Stomach (tissue), 9 donors: ENCODE results near the gene POTEC. TPM values are rescaled to one million over a fixed set of nuclear protein-coding genes. Genes with fewer than 3 reads are reported as not detected.
"Not testable (repeated sequence)": the region's sequence is repeated elsewhere in the genome, so short reads cannot be mapped to it uniquely, and the experiment has no call there.

ENCODE experiments used
- DNase-seq, 2 donors: peaks; one replicate each; pipeline versions ENCODE4 v3.0.0 to v3.0.0-alpha.2; 2013 to 2019
- H3K27ac ChIP-seq, 5 donors: fragments of 200-600 bp in 4 of 5; sonication (generic) in 4 of 5; one replicate each; pipeline ENCODE4 v1.5.1; 2013 to 2019; ENCODE audit warnings: mild to moderate bottlenecking in 1 of 5, moderate library complexity in 1 of 5
- H3K27me3 ChIP-seq, 3 donors: fragments of 200-600 bp; sonication (generic); one replicate each; pipeline ENCODE4 v1.5.1; 2017 to 2019; ENCODE audit warnings: mixed run types in 1 of 3
- H3K36me3 ChIP-seq, 4 donors: fragments of 200-600 bp; sonication (generic); 1 replicate in 3 of 4; 2 replicates in 1 of 4; pipeline ENCODE4 v1.5.1; 2016 to 2019
- H3K4me1 ChIP-seq, 4 donors: fragments of 200-600 bp; sonication (generic); one replicate each; pipeline ENCODE4 v1.5.1; 2016 to 2019
- H3K4me3 ChIP-seq, 4 donors: fragments of 200-600 bp; sonication (generic) in 3 of 4; one replicate each; pipeline ENCODE4 v1.5.1; 2016 to 2019; ENCODE audit warnings: mild to moderate bottlenecking in 1 of 4
- H3K9me3 ChIP-seq, 4 donors: fragments of 200-600 bp; sonication (generic); one replicate each; pipeline ENCODE4 v1.5.1; 2016 to 2019
- WGBS, 5 donors: extraction: QIAGEN DNeasy Blood & Tissue Kit in 3 of 5; methylation state at CpG; one replicate each; pipeline versions ENCODE4 v1.1.5 to v1.1.7; 2013 to 2018; 5-methylcytosine and 5-hydroxymethylcytosine counted together
- intact Hi-C: fragments of 100-400 bp; cut with DNase I; formaldehyde crosslinking; loops from one replicate; pipeline ENCODE4 v1.15.1; 2023; ENCODE audit warnings: low total_unique reads
- polyA plus RNA-seq, 3 donors: library from polyadenylated mRNA; stranded (reverse); fragments of 200-250 nt; gene quantifications; one replicate each; pipeline ENCODE4 v1.2.3, GENCODE V29; 2013
- small RNA-seq, 4 donors: library from RNA; depleted of rRNA; stranded (forward); fragments of <200 nt; gene quantifications; one replicate each; pipeline ENCODE3, GENCODE V24; 2016
- total RNA-seq, 5 donors: library from RNA; depleted of rRNA; stranded (reverse); fragments of >200 nt; gene quantifications; one replicate each; pipeline versions ENCODE4 v1.1.0 to v1.2.3, GENCODE V29; 2014 to 2016
- donor health status: healthy with polysubstance abuse.
- donor health status: Bipolar disorder and iron deficiency.
- donor health status: healthy.

POTEC gene
- total and polyA plus RNA-seq, 8 donors: not detected

DNA sequence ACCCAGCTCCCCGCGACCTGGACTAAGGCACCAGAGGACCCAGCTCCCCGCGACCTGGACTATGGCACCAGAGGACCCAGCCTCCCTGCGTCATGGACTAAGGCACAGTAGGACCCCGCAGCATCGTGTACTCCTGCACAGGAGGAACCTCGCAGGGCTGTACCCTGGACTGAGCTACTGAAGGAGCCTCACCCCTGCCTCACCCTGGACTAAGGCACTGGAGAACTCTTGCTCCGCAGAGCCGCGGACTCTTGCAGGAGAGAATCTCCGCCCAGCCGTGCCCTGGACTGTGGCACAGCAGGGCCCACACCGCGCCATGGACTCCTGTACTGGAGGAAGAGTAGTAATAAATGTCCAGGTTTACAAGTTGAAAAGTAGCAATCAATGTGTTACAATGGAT is 67.9 kb downstream of the POTEC start:
- intact Hi-C loops: not testable (repeated sequence)

DNA sequence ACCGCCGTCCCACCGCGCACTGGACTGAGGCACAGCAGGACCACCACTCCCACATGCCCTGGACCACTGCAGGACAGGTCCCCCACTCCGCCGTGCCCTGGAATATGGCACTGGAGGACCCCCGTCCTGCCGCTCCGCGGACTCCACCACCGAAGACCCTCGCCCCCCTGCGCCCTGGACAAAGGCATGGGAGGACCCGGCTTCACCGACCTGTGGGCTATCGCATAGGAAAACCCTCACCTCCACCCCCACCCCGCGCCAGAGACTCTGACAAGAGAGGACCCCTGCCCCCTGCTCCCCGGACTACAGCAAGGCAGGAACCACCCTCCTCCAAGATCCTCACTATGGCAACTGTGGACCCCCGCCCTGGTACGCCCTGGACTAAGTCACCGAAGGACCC is 68.6 kb downstream of the POTEC start:
- H3K4me3 ChIP-seq, H3K9me3 ChIP-seq, intact Hi-C loops, DNase-seq, H3K27ac ChIP-seq, H3K4me1 ChIP-seq, H3K27me3 ChIP-seq, H3K36me3 ChIP-seq: not testable (repeated sequence)
- WGBS, 5 donors: 93 to 96% (median 95%) methylated on average over 7 to 18 of the region's 22 CpGs

More for the DNA sequence above, 67.9 kb downstream of the POTEC start:
- 92 to 98% (median 97%) methylated on average over 10 to 15 of the region's 15 CpGs for WGBS, 5 donors
- H3K27me3 ChIP-seq, H3K36me3 ChIP-seq, H3K27ac ChIP-seq, H3K4me1 ChIP-seq, H3K4me3 ChIP-seq, H3K9me3 ChIP-seq, DNase-seq: not testable (repeated sequence)

DNA sequence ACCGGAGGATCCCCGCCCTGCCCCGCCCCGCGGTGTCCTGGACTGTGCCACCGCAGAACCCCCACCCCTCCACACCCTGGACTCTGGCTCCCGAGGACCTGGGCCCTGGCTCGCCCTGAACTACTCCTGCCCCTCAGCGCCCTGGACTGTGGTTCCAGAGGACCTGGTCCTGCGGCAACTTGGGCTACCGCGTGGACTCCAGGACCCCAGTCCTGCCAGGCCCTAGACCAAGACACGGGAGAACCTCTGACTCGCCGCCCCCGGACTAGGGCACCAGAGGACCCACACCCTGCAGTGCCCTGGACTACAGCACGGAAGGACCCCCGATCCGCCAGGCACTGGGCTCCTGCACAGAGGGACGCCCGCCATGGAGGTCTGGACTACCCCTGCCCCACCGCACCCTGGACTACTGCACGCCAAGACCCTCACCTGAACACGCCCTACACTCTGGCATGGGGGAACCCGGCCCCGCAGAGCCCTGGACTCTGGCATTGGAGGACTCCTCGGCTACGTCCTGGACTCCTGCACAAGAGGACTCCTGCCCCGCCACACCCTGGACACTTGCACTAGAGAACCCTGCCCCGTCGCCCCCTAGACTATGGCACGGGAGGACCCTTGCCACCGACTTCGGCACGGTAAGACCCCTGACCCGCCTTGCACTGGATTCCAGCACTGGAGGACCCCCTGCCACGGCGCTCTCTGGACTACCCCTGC is 69.2 kb downstream of the POTEC start:
- H3K36me3 ChIP-seq, H3K4me3 ChIP-seq, DNase-seq, H3K27me3 ChIP-seq, H3K9me3 ChIP-seq, intact Hi-C loops, H3K4me1 ChIP-seq, H3K27ac ChIP-seq: not testable (repeated sequence)
- 94 to 97% (median 96%) methylated on average over 9 to 32 of the region's 38 CpGs for WGBS, 5 donors

DNA sequence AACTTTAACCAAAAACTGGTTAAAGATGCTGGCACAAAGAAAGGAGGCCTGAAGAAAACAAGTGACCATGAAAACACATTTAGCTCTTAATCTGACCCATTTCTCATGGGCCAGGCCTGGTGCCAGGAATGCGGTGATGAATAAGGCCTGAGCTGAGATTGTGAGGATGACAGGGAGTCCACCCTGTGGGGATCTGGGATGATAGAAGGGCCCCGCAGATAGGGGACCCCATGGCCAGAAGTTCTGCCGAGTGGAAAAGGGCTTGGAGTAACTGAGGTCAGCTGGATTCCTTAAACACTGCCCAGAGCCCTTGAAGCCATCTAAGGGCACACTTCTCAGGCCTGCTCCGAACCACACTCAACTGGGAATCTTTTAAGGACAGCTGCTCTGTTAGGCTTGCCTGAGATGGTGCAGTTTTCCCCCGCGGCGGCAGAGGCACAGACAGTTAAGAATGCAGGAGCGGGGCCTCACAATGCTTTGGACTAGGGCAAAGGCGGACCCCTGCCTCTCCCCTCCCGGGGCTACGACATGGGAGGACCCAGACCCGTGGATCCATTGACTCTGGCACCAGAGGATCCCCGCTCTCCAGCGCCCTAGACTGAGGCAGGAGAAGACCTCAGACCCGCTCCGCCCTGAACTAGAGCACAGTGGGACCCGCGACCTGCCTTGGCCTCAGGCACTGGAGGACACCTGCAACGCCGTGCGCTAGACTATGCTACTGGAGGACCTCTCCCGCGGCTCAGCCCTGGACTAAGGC is 70.0 kb downstream of the POTEC start:
- 85 to 97% (median 91%) methylated on average over 12 to 23 of the region's 23 CpGs for WGBS, 5 donors
- H3K27me3 ChIP-seq, H3K4me3 ChIP-seq, DNase-seq, H3K9me3 ChIP-seq, H3K27ac ChIP-seq, H3K4me1 ChIP-seq, intact Hi-C loops, H3K36me3 ChIP-seq: not testable (repeated sequence)

DNA sequence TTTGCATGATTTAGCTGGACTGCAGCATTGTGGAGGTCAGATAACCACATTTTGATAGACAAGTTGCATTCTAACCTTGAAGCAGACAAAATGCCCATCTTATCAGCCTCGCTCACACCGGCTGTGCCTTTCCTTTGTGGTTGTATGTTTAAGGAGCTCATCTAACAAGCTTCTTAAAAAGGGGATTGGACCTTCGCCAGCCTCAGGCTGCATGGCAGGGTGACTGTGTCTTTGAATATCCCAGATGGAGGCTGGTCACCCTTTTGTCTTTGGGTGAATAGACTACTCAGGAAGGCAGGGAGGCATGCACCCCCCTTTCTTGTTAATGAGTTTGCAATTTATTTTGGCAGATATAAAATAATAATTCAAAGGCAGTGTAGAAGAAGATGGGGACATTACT is 72.1 kb downstream of the POTEC start:
- H3K36me3 ChIP-seq, H3K27me3 ChIP-seq, H3K27ac ChIP-seq, DNase-seq, H3K4me1 ChIP-seq, intact Hi-C loops, H3K9me3 ChIP-seq, H3K4me3 ChIP-seq: not testable (repeated sequence)
- 50 to 91% (median 61%) methylated on average over 3 of the region's 3 CpGs for WGBS, 5 donors

DNA sequence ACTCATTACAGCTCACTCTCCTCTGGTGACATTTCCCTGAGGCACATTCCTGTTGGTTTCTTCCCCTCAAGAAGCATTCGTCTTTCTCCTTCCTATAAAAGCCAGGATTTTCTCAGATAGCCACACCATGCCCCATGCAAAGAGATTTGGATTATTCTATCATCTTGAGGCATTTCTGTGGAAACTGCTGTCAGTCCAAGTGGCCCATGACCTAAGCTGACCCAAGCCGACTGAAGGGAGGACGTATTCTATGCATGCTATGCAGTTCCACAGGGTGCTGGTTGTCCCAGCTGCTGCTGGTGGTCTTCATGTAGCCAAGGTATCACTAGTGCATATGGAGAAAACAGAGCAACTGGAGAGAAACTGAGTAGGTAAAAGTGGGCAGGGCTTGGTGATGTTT is 73.0 kb downstream of the POTEC start:
- H3K27ac ChIP-seq, H3K4me1 ChIP-seq, H3K27me3 ChIP-seq, intact Hi-C loops, H3K4me3 ChIP-seq, DNase-seq, H3K36me3 ChIP-seq, H3K9me3 ChIP-seq: not testable (repeated sequence)
- 59 to 79% (median 70%) methylated on average over 3 of the region's 3 CpGs for WGBS, 5 donors

DNA sequence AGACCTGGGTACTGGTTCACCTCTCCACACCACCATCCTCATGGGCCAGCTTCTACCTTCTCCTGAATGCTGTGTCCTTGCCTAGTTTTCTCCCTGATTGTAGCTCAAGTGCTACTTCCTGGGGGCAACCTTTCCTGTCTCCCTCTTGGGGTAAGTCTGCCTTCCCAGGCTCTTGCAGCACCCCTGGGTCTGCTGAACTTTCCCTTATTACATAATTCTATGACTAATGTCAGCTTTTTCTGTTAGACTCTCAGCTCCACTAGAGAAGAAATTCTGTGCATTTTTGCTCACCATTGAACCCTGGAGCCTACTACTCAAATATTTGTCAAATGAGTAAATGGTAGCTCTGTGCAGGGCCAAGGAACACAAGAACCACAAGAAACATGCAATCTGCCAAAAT is 73.4 kb downstream of the POTEC start:
- H3K4me1 ChIP-seq, H3K36me3 ChIP-seq, H3K4me3 ChIP-seq, intact Hi-C loops, H3K27ac ChIP-seq, DNase-seq, H3K27me3 ChIP-seq, H3K9me3 ChIP-seq: not testable (repeated sequence)

DNA sequence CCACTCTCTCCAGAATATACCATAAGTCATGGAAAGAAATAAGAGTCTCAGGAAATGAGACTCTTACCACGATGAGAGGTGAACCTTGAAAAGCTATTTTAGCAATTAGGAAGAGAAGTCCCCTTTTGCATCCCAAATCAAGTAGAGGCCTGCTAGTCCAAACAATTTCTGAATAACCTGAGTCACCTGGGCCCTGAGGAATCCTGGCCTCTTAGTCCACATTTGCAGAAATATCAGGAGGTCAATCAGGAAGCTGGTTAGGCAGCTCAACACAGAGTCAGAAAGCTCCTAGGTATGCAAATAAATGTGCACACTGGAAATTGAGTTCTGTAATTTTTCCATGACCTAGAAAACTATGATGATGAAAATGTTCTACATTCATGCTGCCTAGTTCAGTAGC is 77.4 kb downstream of the POTEC start:
- H3K4me1 ChIP-seq, DNase-seq, H3K36me3 ChIP-seq, H3K27ac ChIP-seq, intact Hi-C loops, H3K4me3 ChIP-seq, H3K27me3 ChIP-seq, H3K9me3 ChIP-seq: not testable (repeated sequence)
- WGBS, 5 donors: 59 to 74% (median 67%) methylated on average over 1 of the region's 1 CpG

Small RNA genes lying within 50 kb of the gene (small RNA-seq; reads per million reads assigned to genes)
- gene RNU6-1021P: 0 reads per million in 4 donors

Other genes starting within 250 kb of the POTEC start
- under 1 TPM in 2 of 5 donors, not detected in 3; 0.18 to 0.29 TPM for gene ANKRD30B, start 204.6 kb upstream of the POTEC start, total RNA-seq
- under 1 TPM in 1 of 3 donors, not detected in 2; 0.10 TPM for gene ANKRD30B, start 204.6 kb upstream of the POTEC start, polyA plus RNA-seq